Keratinocyte (primary cell): ENCODE data around the gene GOLGB1.

Experiments
- CTCF ChIP-seq, 3 experiments: IDR thresholded peaks in 1 of 3; conservative IDR thresholded peaks in 1 of 3; optimal IDR thresholded peaks in 1 of 3; 2 replicates in 2 of 3; 3 replicates in 1 of 3; pipeline versions ENCODE3 to v1.5.1; 2011; ENCODE audit warnings: low read length in 3 of 3, mild to moderate bottlenecking in 3 of 3, moderate library complexity in 2 of 3, control low read depth in 1 of 3, inconsistent platforms in 1 of 3; ENCODE audit not compliant: insufficient read depth in 2 of 3; ENCODE audit errors: extremely low read depth in 1 of 3
- EZH2 ChIP-seq: IDR thresholded peaks from one replicate; pipeline ENCODE4 v1.6.1; 2012; ENCODE audit warnings: inconsistent platforms, mild to moderate bottlenecking, low read length, moderate library complexity

- no peak for TF ChIP-seq CTCF (optimal IDR thresholded peaks at IDR 0.05 in 1 of 3, IDR thresholded peaks at IDR 0.05 in 1 of 3, conservative IDR thresholded peaks at IDR 0.05 in 1 of 3; ENCODE audit: extremely low read depth in 1 of 3, insufficient read depth in 2 of 3, low read length in 3 of 3)
- no peak for TF ChIP-seq EZH2
Measured at GRCh38 chr3:121723485-121723884, 26.1 kb downstream of the GOLGB1 start.
